Activated CD8-positive, alpha-beta memory T cell treated with anti-CD3 and anti-CD28 coated beads, Interleukin-2, amount 50 U/mL, for 24 hours (primary cell): ENCODE data around the gene FARS2.
"Not testable (repeated sequence)": the region's sequence is repeated elsewhere in the genome, so short reads cannot be mapped to it uniquely, and the experiment has no call there.

Source experiments
- DNase-seq: peaks from one replicate; pipeline ENCODE4 v3.0.0-alpha.2; 2020; ENCODE audit errors: extremely low read depth

The FARS2 gene

GRCh38 chr6:5695260-5696245 lies 434.2 kb downstream of the FARS2 start:
- no peak for DNase-seq

GRCh38 chr6:5697508-5697907 lies 436.2 kb downstream of the FARS2 start:
- no peak for DNase-seq

- no peak for DNase-seq
Observed at GRCh38 chr6:5698318-5698717, 437.0 kb downstream of the FARS2 start.

GRCh38 chr6:5699064-5699463 lies 437.8 kb downstream of the FARS2 start:
- DNase-seq, result not testable (repeated sequence)

DNA sequence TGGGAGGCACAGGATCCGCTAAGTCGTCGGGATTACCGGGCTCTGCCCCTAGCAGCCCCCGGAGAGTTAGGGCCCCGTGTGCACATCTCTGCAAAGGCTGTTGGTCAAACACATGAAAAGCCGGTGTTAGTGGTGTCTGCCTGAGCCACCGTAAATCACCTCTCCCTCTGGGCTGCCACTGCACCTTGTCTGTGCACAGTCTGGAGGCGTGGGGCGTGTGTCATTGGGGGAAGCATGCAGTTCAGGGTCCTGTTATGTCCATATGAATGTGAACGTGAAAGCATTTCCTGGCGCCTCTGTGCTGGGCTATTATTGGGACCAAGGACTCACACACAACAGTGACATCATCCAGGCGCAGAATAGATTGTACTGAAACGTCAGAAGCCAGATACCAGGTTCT lies 439.9 kb downstream of the FARS2 start:
- no peak for DNase-seq

DNA sequence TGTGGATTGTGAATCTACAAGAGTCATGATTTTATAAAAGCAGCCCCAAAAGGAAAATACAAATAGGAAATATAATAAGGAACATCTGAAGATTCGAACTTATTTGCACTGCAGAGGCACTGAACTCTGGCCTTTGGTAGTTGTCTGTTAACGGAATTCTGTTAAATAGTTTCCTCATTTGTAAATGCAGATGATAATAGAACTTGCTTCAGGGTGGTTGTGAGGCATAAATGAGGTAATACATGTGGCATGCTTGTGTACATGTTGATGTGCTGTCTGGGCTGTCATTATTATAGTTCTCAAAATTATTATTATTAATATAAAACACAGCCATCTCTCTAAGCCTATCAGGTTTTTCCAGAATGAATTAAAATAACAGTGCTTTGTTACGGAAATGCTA lies 443.4 kb downstream of the FARS2 start:
- DNase-seq, result no peak

- no peak for DNase-seq
Observed at GRCh38 chr6:5705252-5705651, 443.9 kb downstream of the FARS2 start.

DNA sequence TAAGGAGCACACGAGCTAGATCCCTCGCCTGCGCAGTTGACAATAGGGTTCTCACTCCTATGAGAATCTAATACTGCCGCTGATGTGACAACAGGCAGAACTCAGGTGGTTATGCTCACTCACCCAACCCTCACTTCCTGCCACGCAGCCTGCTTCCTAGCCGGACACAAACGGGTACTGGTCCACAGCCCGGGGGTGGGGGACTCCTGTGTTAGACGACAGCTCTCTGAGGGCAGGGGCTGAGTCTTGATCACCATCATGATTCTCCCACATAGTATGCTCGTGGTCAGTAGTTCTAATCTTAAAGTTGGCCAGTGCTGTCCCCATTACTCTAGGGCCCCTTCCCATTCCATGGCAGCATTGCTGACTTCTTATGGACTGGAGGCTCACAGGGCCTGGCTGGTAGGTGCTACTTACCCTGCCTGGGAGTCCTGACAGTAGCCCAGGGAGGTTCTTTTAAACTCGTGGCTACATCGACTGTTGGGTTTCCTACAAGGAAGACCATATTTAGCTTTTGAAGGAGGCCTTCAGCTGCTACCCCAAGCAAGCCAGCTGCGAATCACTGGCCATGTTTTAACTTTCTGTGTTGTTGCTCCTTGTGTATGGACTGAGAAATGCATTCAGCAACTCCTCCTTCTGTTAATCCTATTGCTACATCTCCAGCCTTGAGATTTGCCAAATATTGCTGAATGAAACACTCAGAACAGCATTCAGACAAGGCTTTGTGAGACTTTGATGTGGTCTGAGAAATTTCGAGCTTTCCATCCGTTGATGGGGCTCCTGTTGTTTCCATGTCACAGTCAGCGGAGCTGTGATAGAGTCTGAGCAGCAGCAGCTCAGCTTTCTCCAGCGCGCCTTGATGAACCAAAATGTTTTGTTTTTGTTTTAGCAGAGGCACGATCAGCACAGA lies 445.1 kb downstream of the FARS2 start:
- no peak for DNase-seq

- no peak for DNase-seq
Observed at GRCh38 chr6:5707281-5708045, 446.1 kb downstream of the FARS2 start.

- no peak for DNase-seq
Observed at GRCh38 chr6:5710516-5710915, 449.2 kb downstream of the FARS2 start.

DNA sequence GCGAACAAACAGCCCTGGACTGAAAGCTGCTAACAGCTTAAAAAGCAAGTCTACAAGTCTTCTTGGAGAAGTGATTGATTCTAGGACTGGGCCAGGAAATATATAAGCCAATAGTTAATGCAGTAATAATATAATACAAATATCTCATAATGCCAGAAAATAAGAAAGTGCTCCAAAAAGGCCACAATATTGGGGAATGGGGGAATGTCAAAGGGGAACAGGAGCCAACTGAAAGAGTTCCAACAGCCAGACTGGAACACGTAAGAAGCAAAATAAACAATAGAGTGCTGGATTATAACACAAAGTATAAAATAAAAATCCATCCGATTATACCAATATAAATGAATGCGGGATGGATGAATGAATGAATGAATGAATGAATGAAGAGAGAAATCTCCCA lies 449.6 kb downstream of the FARS2 start:
- DNase-seq, result no peak

- DNase-seq, result no peak
Observed at GRCh38 chr6:5712349-5713215, 451.3 kb downstream of the FARS2 start.

DNA sequence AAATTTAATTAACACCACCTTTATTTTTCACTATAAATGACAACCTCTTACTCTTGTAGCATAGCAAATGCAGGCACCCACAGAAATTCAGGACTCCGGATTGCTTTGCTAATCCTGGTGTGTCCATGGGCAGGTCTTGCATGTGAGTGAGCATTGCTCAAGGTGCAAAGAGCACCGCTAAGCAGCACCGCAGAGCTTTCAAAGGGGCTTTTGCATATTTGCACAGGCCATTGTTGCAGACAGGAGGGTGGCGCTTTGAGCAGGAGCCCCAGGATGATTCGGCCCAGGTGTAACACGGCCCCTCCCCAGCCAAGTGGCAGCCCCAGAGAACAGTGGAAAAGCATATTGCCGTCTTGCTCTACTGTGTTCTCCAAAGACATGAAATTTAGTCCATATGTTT lies 452.2 kb downstream of the FARS2 start:
- DNase-seq, result no peak

DNA sequence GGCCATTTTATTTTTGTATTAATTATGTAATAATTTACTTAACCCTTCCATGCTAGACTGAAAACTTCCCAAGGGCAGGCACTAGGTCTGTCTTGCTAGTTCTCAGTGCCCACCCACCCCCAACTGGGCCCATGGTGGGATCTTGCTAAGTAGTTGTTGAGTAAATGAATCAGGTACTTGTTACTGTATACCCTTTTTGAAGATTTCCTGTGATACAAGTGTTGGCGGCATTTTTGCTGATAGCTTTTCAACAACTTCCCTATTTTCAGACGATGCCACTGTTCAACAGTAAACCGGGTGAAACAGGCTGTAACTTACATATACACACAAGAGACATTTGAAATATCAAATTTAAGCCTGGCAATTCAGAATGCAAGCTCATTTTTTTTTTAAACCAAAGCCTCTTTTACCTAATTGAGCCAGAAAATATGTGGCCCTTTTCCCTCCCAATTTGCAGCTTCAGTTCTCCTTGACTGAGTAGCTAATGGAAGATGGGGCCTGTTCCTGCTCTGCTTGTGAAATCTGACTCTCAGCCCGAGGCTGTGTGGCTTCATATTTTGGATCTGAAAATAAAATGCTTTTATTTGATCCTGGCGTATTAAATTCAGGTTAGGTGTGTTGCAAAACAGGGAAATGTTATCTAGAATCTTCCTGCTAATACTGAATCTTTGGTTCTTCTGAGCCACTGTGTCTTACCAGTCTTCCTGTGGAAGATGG lies 457.1 kb downstream of the FARS2 start:
- no peak for DNase-seq

DNA sequence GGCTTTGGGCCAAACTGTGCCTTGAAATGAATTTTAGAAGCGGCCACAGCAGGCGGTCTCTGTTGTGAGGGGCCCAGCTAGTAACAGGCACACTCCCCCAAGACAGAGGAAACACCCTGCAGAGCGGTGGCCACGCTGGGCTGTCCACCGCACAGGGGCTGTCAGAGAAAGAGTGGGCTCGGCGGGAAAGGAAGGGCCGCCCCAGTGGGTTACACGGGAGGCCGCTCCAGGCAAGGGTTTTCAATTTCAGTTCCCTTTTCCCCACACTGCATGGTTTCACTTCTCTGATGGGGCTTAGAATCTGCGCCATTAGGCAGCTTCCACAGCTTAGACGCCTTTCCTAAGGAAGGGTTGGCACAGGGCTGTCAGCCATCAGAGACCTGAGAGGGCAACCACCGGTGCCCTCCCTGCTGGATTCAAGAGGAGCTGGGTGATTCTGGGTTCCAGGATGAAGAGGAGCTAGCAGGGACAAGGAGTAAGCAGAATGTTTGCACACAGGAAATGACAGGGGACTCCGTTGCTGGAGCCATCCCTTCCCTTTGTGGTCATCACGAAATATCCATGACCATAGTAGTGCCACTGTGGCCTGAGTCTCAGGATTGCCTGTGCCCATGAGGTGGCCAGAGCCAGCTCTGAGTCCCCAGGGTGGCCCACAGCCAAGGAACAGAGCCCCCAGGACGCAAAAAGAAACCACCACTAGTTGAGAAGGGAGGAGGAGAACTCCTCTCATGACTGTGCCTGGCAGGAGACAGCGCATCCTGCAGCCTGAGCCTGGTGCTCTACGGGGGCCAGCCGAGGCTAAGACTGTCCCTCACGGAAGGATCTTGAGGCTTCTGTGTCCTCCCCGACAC lies 462.8 kb downstream of the FARS2 start:
- no peak for DNase-seq

DNA sequence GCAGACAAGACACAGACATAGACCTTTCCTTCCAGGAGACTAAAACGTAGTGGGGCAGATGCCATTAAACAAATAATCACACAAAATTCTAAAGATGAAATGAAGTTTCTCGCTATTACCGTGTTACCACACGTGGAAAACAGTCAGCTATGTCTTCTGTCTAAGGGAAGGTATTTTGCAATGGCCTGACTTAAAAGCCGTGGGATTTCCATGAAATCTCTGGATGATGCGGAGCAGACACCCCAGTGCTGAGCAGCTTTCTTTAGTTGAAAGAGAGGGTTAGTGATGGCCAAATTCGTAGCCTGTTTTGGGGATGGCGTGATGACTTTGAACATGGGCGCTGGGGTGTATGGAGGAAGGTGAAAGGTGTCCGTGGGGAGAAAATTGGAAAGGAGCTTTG lies 463.6 kb downstream of the FARS2 start:
- no peak for DNase-seq

- no peak for DNase-seq
Observed at GRCh38 chr6:5726976-5727718, 465.8 kb downstream of the FARS2 start.

DNA sequence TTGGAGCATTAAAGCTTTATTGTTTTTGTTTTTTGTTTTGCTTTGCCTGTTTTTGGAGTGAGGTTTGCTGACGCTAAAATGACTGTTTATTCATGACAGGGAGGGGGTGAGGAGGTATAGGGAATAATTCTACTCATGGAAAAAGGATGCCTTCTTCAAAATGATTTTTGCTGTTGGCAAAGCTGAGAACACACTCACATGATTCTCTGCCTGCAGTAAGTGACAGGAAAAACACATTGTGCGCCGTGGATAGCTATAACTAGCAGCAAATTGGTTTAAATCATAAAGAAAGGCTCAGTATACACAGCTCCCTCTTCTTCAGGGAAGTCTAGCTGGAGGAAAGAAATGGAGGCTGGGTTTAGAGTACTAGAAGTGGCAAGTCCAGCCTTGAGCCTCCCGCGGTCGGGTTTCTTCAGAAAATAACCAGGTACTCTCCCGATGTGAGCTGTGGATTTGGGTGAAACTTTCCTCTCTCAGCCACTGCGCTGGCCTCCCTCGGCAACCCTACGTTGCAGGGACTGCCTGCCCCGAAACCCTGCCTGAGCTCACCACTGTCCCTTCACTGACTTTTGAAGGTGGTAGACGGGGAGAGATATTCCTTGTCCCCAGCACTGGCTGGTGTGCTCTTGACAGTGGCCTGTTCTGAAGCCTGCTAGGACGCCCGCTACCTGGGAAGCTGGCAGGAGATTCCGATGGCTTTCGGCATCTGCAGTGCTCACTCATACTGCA lies 467.2 kb downstream of the FARS2 start:
- no peak for DNase-seq
